Sigmoid colon (tissue), 4 donors: ENCODE measurements around the gene ADARB1.

Experiments used
- EP300 ChIP-seq, 4 donors: sonication (generic); formaldehyde crosslinking; IDR thresholded peaks; one replicate each; pipeline ENCODE4 v1.6.1; 2017; ENCODE audit warnings: antibody characterized with exemption in 4 of 4
- POLR2A ChIP-seq, 2 donors: fragments of 450-650 bp; IDR thresholded peaks; one replicate each; pipeline ENCODE4 v1.6.1; 2016; ENCODE audit warnings: antibody characterized with exemption in 2 of 2, mild to moderate bottlenecking in 2 of 2, moderate library complexity in 2 of 2
- POLR2AphosphoS5 ChIP-seq, 4 donors: sonication (generic); formaldehyde crosslinking; IDR thresholded peaks; one replicate each; pipeline ENCODE4 v1.6.1; 2017; ENCODE audit warnings: antibody characterized with exemption in 4 of 4
- TF ChIP-seq, protein P1 (sequence below), 4 experiments: fragments of 450-650 bp in 3 of 4; fragments of 200-600 bp in 1 of 4; IDR thresholded peaks; one replicate each; pipeline ENCODE4 v1.5.1; 2016 to 2019; ENCODE audit warnings: antibody characterized with exemption in 4 of 4, mild to moderate bottlenecking in 3 of 4, moderate library complexity in 2 of 4

DNA sequence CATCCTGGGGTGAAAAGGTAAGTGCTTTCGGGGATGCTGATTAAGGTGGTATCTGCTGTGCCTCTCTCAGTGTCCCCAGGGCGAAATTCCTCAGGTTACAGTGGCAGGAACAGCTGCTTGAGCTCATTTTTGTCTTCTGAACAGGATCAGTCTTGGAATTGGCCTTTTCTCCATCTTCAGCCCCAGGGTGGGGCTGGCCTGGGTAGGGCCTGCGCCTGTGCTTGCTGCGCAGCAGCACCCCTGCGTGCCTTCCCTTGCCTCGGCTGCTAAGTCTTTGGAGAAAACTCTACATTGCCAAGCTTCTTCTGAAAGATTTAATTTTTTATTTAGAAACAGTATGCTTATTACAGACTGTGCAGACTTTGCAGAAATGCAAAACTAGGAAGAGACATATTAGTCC, 41.7 kb downstream of the ADARB1 start:
- TF ChIP-seq, protein P1, sequence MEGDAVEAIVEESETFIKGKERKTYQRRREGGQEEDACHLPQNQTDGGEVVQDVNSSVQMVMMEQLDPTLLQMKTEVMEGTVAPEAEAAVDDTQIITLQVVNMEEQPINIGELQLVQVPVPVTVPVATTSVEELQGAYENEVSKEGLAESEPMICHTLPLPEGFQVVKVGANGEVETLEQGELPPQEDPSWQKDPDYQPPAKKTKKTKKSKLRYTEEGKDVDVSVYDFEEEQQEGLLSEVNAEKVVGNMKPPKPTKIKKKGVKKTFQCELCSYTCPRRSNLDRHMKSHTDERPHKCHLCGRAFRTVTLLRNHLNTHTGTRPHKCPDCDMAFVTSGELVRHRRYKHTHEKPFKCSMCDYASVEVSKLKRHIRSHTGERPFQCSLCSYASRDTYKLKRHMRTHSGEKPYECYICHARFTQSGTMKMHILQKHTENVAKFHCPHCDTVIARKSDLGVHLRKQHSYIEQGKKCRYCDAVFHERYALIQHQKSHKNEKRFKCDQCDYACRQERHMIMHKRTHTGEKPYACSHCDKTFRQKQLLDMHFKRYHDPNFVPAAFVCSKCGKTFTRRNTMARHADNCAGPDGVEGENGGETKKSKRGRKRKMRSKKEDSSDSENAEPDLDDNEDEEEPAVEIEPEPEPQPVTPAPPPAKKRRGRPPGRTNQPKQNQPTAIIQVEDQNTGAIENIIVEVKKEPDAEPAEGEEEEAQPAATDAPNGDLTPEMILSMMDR (IDR thresholded peaks at IDR 0.05): no peak
- TF ChIP-seq POLR2A (IDR thresholded peaks at IDR 0.05) (no peak), POLR2AphosphoS5 (IDR thresholded peaks at IDR 0.05) (no peak), EP300 (IDR thresholded peaks at IDR 0.05) (no peak)
